Superior temporal gyrus (tissue), 1 donor: ENCODE data around the gene TTC33.

Source experiments
- DNase-seq: peaks from one replicate; pipeline ENCODE4 v3.0.0-alpha.2; 2016; ENCODE audit errors: extremely low spot score

The TTC33 gene

DNA sequence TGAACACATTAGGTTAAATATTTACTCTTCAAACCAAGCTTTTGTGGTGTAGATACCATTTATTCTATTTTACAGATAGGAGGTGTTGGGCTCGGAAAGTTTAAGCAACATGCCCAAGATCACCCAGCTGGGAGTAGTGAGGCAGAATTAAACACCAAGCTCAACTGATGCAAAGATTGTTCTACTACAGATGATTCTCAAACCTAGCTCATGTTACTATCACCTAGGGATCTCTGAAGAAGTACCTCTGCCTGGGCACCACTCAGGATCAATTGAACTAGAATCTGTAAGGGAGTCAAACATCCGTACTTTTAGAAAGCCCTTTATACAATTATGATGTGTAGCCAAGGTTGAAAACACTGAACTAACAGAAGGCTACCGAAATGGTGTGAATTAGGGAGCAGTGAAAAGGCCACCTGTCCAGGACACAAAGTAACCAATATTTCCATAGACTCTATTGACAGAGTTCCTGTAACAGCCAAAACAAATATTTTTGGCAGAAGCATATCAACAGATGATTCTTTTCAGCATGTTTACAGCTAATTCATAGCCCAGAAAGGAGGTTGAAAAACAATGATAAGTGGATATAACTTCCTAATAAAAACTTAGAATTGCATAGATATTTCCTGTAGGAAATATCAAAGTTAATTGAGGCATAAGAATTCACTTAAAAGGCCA lies 234.5 kb downstream of the TTC33 start:
- DNase-seq = no peak

DNA sequence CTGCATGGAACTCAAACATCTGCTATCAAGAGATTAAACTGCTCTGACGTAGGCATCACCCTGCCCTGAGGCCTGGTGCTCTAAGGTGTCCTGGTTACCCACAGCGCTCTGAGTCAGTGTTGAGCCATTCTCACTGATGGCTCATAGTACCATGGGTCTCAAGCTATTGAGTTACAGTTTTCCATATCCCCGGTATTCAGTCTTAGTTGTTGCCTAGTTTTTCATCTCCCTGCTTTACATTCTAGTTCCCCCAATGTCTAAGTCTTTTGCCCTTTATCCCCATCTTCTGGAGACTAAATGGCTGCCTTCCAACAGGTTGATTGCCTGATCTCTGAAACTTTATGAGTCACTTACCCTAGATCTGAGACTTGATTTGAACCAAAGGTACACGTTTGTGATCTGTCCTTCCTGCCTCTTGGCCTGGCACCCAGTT lies 237.3 kb downstream of the TTC33 start:
- no peak for DNase-seq

DNA sequence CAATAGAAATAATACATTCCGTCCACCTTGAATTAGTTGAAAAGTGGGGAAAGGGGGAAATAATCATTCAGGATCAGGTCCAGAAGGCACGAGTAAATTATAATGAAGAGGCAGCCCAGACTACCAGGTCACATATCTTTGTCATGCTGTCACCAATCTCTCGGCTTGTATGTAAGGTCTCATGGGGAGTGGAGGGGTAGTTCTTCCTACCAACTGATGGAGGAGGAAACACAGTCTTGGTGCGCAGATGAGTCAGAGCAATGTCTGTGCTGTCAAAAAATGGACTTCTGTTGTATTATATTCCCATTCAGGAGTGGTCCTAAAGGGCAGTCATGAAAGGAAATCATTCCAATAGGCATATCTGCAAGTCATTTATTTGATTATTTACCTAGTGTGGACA lies 240.3 kb downstream of the TTC33 start:
- no peak for DNase-seq

DNA sequence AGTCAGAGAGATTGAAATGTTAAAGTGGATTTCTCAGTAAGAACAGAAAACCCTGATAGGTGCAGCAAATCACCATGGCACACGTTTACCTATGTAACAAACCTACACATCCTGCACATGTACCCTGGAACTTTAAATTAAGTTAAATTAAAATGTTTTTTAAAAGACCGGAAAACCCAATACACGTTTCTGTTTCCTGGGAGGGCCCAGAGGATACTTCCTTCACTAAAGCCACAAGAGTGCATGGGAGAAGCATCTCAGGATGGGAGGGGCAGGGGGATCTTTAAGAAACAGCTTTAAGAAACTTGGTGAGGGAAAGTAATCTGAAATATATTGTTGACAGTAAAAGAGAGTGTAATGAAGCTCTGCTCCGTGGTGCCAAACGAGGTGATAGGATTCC lies 240.8 kb downstream of the TTC33 start:
- no peak for DNase-seq

DNA sequence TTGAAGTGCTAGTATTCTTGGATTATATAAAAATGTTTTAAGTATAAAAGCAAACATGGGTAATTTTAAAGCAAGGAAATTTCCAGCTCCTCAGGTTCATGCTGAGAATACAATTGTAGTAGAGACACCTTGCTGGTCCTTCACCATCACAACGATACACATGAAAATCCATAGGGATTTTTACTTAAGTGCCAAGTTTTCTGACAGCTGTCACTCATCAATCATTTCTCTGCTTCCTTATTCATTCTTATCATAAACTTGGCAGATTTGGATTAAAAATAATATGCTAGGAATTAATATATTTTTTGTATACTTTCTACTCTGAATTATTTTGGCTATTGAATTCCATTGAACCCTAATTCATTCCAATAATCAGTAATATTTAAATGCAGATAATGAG lies 244.0 kb downstream of the TTC33 start:
- DNase-seq = no peak

DNA sequence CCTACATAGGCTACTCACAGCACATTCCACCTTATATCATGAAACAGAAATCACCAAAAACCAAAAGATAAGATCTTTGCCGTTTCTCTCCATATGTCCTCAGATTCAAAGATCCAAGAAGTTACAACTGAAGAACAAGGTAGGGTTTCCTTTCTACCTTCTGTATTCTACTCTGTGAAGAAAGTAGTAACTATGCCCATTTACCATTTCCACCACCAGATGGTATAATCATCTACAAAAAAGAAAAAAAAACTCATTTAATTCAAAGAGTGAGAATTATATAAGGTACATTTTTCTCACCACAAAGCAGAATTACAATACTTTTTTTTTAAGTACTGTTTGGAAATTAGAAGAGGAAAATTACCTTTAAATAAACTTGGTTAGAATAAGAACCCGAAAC lies 248.7 kb downstream of the TTC33 start:
- no peak for DNase-seq

DNA sequence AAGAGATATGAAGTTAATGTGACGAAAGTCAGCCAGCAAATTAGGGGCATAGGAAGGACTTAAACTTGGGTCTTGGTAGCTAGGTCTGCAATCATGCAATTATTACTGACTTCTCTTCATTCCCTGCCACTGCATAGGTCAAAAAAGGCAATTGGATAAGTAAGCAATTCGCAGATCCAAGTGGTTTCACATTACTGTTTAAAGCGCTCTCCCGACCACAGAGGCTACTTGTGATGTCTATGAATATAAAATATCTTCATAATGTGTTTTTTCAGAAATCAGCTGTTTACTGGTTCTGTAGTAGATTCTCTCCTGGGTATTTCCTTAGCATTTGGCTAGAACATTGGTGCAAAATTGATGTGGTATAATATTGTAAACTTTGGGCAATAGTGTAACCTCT lies 250.7 kb downstream of the TTC33 start:
- no peak for DNase-seq

DNA sequence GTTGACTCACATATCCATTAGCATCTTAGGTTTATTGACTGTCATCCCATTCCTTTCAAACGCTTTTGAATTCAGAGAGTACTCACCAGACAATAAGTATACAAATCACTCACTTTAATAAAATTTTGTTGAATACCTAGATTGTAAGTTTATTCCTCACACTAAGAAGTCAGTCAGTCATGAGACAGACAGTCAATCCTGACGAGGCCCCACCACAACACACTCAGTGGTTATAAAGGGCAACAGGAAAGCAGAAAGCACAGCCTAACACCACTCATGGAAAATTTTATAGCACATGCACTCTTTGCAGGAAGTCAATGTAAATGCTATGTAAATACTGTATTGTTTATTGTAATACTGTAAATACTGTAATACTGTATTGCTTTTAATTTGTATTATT lies 252.3 kb downstream of the TTC33 start:
- no peak for DNase-seq

DNA sequence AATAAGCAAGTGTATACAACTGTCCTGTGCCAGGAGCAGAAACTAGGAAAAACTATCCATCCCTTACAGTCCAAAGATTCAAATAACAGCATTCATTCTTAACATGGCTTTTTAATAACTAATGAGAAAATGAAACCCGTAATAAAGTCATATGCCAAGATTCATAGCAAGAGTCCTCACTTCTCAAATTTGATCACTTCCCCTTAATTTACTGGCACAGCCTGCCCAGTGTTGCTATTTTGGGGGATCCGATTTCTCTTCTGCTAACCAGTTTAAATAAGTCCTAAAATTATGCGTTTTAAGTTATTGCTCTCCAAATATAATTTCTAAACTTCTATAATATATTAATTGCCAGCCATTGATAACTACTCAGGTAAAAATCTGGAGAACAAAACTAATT lies 253.0 kb downstream of the TTC33 start:
- no peak for DNase-seq

DNA sequence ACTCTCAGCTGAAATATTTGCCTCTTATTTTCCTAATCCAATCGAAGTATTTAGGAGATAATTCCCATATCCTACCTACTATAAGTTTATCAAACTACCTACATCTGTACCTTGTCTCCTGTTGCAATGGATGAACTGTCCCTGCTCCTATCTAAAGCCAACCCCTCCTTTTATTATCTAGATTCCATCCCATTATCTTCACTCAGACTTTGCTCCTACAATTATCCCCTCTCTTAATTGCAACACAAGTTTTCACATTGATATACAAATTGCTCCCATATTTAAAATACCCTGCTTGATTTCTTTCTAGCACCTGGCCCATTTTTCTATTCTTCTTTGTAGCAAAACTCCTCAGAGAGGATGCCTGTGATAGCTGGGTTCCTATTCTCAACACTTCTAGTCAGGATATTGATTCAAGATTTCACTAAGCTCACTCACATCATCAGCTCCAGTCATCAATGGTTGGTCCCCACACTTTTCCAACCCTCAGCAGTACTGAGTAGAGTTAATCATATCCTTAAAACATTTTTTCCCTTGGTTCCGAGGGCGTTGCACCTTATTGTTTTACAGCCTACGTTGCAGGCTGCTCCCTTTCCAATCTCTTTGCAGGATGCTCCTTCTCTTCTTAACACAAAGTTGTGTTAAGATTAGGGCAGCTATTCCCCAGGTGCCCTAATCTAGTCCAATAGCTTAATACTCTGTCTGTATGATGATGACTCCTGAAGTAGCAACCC lies 253.9 kb downstream of the TTC33 start:
- no peak for DNase-seq

DNA sequence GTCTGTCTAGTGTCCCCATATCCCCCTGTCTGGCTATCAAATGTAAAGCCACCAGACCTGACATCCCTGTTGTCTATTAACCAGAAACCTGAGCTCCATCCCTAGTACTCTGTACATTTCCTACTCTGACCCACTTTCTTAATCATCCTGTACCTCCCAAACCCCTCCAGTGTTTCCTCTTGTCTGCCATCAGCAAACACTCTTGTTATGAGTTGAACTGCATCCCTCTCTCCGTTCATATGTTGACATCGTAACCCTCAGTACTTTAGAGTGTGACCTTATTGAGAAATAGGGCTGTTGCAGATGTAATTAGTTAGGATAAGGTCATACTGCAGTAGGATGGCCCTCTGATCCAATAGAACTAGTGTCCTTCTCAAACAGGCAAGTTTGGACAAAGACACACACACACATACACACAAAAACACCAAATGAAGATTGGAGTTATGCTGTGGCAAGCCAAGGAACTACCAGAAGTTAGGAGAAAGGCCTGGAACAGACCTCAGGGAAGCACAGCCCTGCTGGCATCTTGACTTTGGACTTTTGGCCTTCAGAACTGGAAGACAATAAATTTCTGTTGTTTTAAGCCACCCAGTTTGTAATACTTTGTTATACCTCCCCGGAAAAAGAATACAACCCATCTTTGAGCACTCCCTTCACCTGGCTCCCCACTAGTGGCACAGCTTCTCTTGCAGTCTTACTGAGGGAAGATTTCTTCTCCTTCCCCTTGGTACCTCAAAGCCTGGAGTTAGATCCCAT lies 256.1 kb downstream of the TTC33 start:
- no peak for DNase-seq

DNA sequence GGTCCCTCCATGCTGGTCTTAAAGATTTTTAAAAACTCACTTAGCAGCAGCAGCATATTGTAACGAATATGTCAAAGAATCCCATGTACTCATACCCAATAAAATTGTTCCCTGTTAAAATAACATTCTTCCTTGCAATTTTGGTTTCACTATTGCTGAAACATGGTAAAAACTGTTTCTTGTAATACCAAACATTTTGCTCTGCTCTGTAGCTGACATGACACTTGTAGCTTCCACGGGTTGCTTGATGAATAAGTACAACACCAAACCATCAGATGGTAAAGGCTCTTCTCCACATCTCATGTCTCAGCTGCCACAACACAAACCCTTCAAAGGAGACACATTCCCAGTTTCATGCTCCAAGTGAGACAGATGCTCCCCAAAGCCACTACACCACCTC lies 256.8 kb downstream of the TTC33 start:
- no peak for DNase-seq

DNA sequence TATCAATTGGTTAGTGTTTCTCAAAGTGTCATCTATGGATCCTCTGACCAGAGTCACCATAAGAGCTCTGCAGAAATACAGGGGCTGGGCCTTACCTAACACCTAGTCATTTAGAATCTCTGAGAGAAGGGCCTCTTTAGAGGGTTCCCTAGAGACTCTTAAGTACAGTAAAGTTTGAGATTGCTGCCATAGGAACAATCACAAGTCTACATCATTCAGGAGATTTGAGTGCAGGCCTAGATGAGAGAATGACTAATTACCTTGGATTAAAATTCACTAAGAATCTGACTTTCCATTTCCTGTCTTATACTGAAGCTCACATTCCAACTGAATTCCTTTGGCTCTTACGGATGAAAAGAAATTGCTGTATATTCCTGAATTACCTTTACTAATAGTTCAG lies 258.2 kb downstream of the TTC33 start:
- no peak for DNase-seq

DNA sequence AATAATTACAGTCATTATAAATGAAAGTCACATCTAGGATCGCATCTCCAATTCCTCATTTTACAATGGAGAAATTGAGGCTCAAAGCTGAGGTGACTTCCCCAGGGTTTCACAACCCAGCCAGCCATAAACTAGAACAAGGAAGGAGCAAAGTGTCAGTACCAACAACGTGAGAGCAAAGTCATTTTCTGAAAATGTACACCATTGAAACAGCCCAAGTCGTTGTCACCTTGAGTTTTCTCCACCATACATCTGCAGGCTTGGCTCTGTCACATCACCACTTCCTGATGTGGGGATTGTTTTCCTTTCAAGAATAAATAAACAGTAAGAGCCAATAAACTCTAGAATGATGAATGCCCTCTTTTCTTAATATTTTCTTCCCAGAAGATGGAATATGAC lies 260.5 kb downstream of the TTC33 start:
- DNase-seq = no peak

DNA sequence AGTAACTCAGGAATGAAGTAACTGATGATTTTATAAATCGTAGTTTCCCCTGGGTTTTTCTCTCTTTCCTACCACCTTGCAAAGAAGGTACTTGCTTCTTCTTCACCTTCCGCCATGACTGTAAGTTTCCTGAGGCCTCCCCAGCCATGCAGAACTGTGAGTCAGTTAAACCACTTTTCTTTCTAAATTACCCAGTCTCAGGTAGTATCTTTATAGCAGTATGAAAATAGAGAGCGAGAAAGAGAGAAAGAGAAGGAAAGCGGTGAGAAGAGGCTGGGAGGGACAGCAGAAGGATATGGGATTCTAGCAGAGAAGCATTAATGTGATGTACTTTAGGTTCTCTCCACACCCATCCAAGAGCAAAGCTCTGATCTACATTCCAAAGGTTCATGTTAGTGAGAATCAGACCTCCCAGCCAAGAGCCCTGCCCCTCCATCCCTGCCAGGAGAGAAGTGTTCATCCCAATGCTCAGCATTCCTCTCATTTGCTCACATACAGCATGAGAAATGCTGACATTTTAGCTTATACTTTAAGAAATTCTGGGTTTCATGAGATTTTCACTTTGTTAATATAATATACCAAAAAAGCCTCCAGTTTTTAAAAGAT lies 261.0 kb downstream of the TTC33 start:
- DNase-seq = no peak

DNA sequence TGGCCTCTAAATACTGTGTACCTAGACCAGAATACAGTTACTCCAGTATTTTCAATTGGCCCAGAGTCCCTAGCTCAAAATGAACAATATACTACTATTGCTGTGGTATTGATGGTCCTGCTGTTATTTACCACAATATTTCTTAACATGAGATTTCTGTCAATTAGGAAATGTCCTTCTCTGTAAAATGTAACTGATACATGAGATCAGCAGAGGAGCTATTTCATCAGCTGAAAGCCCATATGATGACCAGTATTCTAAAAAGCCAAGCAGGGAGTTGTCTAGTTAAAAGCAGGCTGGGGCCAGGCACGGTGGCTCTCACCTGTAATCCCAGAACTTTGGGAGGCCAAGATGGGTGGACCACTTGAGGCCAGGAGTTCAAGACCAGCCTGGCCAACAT lies 263.7 kb downstream of the TTC33 start:
- no peak for DNase-seq

DNA sequence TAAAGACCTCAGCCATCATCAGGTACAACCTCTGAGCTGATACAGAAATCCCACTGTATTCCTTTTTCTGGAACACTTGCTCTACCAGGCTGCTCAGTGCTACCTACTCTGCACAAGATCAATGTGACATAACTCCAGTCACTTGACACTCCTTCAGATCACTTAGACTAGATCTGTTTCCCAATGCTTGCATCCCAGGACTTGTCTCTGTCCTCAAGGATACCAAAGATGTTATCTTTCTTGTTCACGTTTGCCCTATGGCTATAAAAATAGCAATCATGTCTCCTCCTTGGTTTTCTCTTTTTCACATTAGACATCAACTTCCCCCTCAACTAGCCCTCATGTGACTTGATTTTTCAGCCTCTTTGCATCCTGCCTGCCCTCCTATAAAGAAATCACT lies 264.1 kb downstream of the TTC33 start:
- DNase-seq = no peak

DNA sequence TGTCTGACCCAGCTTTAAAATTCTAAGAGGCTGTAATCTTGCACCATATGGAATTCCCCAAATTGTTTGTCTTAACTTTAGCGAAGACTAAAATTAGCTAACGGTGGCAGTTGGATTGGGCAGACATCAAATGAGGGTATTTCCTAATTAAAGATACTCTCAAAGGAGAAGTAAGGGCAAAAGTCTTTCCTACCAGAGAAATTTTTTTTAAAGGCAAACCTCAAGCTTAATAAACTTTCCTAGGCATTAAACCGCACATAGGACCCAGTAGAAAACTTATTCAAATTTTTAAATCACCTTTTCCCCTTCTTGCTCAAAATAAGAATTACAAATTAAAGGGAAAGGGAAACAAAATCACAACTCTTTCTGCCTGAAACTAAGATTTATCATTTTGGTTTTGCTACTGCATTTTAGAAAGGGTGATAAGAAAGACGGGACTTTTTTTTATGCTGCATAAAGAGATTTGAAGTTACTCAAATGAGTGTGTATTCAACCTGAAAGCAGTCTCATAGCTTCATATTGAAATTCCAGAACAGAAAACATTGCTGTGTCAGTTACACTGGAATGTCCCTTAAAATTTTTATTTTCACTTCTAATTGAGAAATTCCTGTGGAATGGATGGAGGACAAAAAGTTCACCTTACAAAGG lies 265.2 kb downstream of the TTC33 start:
- DNase-seq = no peak

DNA sequence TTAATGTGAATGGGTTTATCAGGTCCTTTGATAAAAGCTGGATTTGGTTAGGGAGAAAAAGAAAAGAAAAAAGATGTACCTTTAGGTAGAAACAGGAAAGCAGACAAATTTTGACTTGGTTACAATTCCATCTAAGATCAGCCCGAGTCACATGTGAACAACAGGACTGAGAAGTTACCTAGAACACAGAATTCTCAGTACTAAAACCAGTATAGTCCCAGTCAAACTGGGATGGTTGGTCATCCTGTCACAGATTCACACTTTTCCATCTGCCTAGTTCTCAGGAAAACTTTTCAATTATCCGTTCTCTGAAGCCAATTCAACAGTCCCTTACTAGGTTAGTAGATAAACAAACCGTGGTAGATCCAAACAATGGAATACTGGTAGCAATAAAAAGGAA lies 266.3 kb downstream of the TTC33 start:
- no peak for DNase-seq

DNA sequence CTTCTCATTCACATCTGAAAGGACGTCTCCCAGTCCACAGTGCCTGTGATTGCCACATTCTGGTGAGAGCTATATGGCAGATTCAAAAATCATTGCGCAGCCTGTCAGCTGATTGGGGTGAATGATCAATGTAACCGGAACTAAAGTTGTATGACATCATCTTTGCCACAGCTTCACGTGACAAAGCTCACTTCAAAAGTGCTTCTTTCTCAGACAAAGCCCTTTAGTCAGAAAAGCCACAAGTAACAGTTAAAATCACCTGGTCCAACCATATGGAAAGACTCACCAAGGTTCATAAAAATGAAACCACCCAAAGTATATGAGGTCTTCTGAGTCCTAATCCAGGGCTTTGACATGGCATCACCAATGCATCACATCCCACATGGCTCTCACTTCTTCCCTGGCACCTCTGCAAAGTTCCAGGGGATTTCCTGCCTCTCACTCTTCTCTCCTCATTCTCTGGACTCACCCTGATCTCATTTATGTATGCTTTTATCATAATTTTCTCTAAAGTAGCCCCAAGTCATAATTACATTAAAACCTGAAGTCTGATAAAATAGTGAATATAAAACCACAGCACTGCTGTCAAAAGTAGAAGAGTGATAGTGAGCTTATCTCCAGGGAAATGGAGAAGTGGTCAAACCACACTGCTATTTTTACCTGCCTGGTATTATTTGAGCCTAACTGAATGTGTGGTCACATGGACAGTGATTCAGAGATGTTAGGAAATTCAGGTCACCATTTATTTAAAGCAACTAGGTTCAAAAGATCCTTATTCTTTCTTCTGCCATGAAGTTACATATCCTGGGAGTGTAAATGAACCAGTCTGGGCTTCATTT lies 269.1 kb downstream of the TTC33 start:
- peak; percentile 27 for DNase-seq
